K562 (cell line): ENCODE results near the gene SGSM2. TPM values are rescaled to one million over a fixed set of nuclear protein-coding genes. Genes with fewer than 3 reads are reported as not detected.

Source experiments
- CXXC5 ChIP-seq: fragments of 250-450 bp; sonication (Bioruptor Pico); IDR thresholded peaks from 2 replicates; pipeline ENCODE4 v1.8.0; 2022; ENCODE audit warnings: inconsistent platforms, mild to moderate bottlenecking, moderate library complexity
- DPF2 ChIP-seq: fragments of 450-650 bp; IDR thresholded peaks from 2 replicates; pipeline ENCODE4 v1.6.1; 2016
- EGR1 ChIP-seq: fragments of 450-650 bp; conservative IDR thresholded peaks from 2 replicates; pipeline ENCODE4 v1.6.1; 2017; ENCODE audit warnings: mild to moderate bottlenecking
- ETV6 ChIP-seq, 3 experiments: fragments of 150-350 bp in 1 of 3; sonication (generic) in 1 of 3; formaldehyde crosslinking in 1 of 3; IDR thresholded peaks; 2 replicates each; pipeline versions ENCODE4 v1.6.1 to v1.8.0; 2014 to 2022; ENCODE audit warnings: borderline replicate concordance in 2 of 3, low read depth in 2 of 3, antibody characterized with exemption in 1 of 3, low read length in 1 of 3, mild to moderate bottlenecking in 1 of 3, missing genetic modification reagents in 1 of 3
- SAFB ChIP-seq: fragments of 200-400 bp; formaldehyde crosslinking; IDR thresholded peaks from 2 replicates; pipeline ENCODE4 v1.6.1; 2017; ENCODE audit warnings: low read depth, low read length, borderline replicate concordance
- ZNF408 ChIP-seq: fragments of 250-450 bp; sonication (Bioruptor Pico); IDR thresholded peaks from 2 replicates; pipeline ENCODE4 v1.4.0; 2020; ENCODE audit warnings: low read depth, mild to moderate bottlenecking, moderate library complexity
- ZNF668 ChIP-seq: fragments of 250-450 bp; sonication (Bioruptor Pico); IDR thresholded peaks from 2 replicates; pipeline ENCODE4 v1.8.0; 2022; ENCODE audit warnings: mild to moderate bottlenecking, inconsistent platforms
- ZNF695 ChIP-seq: fragments of 450-650 bp; formaldehyde crosslinking; IDR thresholded peaks from 2 replicates; pipeline ENCODE4 v1.4.0; 2020; ENCODE audit warnings: mild to moderate bottlenecking, moderate library complexity
- polyA plus RNA-seq, 8 experiments: library from polyadenylated mRNA; depleted of rRNA in 4 of 8; stranded (reverse) in 5 of 8; unstranded in 3 of 8; fragments of >200 nt; fragmentation: Nextera tagmentation in 2 of 8; fragmentation: Illumina TruSeq in 1 of 8; extraction: Ambion mirVana in 2 of 8; extraction: Trizol in 1 of 8; gene quantifications; 2 replicates each; pipeline versions ENCODE4 v1.2.1 to v1.2.3, GENCODE V29; 2011 to 2014; ENCODE audit warnings: inconsistent platforms in 1 of 8, missing spikeins in 1 of 8
- total RNA-seq, 7 experiments: library from RNA; depleted of rRNA in 6 of 7; stranded (reverse); fragments of >200 nt in 6 of 7; fragmentation: Illumina TruSeq in 2 of 7; extraction: Trizol in 2 of 7; gene quantifications; 2 replicates each; pipeline versions ENCODE4 v1.2.1 to v1.2.3, GENCODE V29; 2011 to 2021; ENCODE audit warnings: low replicate concordance in 1 of 7
- TF ChIP-seq, protein P1 (sequence below): fragments of 450-650 bp; formaldehyde crosslinking; IDR thresholded peaks from 2 replicates; pipeline ENCODE4 v1.4.0; 2020; ENCODE audit warnings: mild to moderate bottlenecking, mixed read lengths
- TF ChIP-seq, protein P2 (sequence below): fragments of 200-800 bp; sonication (Bioruptor generic); IDR thresholded peaks from 2 replicates; pipeline ENCODE4 v1.6.1; 2017; ENCODE audit warnings: missing genetic modification characterization, missing compliant biosample characterization
- TF ChIP-seq, protein P3 (sequence below): sonication (generic); formaldehyde crosslinking; IDR thresholded peaks from 2 replicates; pipeline ENCODE4 v1.9.0; 2022; ENCODE audit warnings: mild to moderate bottlenecking, missing genetic modification reagents

SGSM2 gene
- total and polyA plus RNA-seq, 9 of the 15 experiments (the other 6 are each of a cell fraction or from before 2014, with no cell fraction given) = 0.20 to 26.3 (median 14.8) TPM

DNA sequence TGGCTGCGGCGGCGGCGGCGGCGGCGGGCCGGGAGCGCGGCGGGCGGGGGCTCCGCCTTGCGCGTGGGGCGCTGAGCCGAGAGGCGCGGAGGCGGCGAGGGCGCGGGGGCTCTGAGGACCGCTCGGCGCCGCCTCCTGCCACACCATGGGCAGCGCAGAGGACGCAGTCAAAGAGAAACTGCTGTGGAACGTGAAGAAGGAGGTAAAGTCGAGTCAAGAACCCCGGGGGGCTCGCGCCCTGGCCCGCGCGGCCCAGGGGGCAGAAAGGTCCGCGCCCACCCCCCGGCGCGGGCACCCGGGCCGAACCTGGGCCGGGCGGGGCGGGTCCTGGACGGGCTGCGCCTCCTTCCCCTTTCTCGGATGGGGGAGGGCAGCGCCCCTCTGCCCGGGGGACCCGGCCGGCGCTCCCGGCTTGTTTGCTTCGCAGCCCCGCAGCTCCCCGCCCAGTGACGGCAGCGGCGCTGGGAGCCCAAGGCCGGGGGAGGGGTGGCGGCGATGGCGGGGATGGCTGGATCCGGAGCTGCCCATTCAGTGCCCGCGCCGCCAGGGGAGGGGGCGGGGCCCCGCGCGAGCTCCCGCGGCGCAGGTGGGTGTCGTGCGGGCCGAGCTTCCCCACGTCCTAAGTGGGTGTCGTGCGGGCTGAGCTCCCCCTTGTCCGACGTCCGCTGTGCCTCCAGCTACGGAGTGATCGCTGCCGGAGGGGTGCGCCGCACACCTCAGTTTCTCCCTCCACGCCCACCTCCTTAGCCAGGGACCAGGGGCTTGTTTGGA is 428 bp downstream of the SGSM2 start (continued):
- TF ChIP-seq, protein P1, sequence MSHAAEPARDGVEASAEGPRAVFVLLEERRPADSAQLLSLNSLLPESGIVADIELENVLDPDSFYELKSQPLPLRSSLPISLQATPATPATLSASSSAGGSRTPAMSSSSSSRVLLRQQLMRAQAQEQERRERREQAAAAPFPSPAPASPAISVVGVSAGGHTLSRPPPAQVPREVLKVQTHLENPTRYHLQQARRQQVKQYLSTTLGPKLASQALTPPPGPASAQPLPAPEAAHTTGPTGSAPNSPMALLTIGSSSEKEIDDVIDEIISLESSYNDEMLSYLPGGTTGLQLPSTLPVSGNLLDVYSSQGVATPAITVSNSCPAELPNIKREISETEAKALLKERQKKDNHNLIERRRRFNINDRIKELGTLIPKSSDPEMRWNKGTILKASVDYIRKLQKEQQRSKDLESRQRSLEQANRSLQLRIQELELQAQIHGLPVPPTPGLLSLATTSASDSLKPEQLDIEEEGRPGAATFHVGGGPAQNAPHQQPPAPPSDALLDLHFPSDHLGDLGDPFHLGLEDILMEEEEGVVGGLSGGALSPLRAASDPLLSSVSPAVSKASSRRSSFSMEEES (CRISPR knock-in tag) = no peak
- TF ChIP-seq CXXC5 (CRISPR knock-in tag) (0 out of 2 replicates have a peak, but pooled peaks have one; percentile 7), ZNF668 (CRISPR knock-in tag) (no peak), ZNF408 (CRISPR knock-in tag) (no peak), ZNF695 (no peak), SAFB (peak; percentile 47; the same call in 1 of the 2 replicates), ETV6 (IDR thresholded peaks at IDR 0.05; ENCODE audit: borderline replicate concordance in 1 of 2, low read depth in 2 of 2, low read length in 1 of 2) (no peak), ETV6 (CRISPR knock-in tag; IDR thresholded peaks at IDR 0.05; ENCODE audit: borderline replicate concordance) (no peak), DPF2 (no peak), EGR1 (peak; percentile 24; the same call in 1 of the 2 replicates)
- TF ChIP-seq, protein P2, sequence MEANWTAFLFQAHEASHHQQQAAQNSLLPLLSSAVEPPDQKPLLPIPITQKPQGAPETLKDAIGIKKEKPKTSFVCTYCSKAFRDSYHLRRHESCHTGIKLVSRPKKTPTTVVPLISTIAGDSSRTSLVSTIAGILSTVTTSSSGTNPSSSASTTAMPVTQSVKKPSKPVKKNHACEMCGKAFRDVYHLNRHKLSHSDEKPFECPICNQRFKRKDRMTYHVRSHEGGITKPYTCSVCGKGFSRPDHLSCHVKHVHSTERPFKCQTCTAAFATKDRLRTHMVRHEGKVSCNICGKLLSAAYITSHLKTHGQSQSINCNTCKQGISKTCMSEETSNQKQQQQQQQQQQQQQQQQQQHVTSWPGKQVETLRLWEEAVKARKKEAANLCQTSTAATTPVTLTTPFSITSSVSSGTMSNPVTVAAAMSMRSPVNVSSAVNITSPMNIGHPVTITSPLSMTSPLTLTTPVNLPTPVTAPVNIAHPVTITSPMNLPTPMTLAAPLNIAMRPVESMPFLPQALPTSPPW (CRISPR knock-in tag) = peak; percentile 59; the same call in 1 of the 2 replicates
- TF ChIP-seq, protein P3, sequence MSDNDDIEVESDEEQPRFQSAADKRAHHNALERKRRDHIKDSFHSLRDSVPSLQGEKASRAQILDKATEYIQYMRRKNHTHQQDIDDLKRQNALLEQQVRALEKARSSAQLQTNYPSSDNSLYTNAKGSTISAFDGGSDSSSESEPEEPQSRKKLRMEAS (CRISPR knock-in tag) = 0 out of 2 replicates have a peak, but pooled peaks have one; percentile 13
